Stimulated activated CD4-positive, alpha-beta T cell treated with anti-CD3 and anti-CD28 coated beads, TNF-alpha, amount 100 ng/mL, for 48 hours (primary cell): ENCODE measurements around the gene IL3.
"Not testable (repeated sequence)": the region's sequence is repeated elsewhere in the genome, so short reads cannot be mapped to it uniquely, and the experiment has no call there.

Source experiments
- DNase-seq, 3 donors: peaks; one replicate each; pipeline ENCODE4 v3.0.0-alpha.2; 2020; ENCODE audit warnings: low read depth in 3 of 3

IL3 gene

GRCh38 chr5:132094393-132095076 lies 34.1 kb downstream of the IL3 start:
- no peak for DNase-seq

- no peak for DNase-seq
These were observed 34.6 kb downstream of the IL3 start for GRCh38 chr5:132095077-132095410.

DNA sequence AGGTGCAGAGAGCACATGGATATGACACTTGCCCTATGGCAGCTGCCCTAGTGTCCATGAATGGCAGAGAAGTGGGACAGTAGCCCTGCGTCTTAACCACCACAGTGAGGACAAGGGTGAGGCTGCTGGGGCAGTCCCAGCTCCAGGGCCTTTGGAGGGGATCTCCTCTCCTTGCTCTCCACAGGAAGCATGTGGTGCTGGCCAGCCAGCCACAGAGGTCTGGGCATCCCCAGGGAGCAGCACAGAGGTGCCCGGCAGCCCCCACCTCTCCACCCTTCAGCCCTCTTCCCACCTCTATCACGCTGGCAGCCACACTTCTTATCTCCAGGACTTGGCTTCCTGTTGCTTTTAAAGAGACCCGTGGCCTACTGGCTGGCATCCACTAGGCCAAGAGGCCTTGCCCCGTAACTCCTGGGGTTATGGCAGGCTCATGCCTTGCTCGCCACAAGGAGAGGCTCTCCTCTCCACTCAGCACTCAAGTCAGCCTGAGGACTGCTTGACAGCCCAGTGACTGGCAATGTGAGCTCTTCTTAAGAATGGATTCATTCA lies 35.0 kb downstream of the IL3 start:
- no peak for DNase-seq

DNA sequence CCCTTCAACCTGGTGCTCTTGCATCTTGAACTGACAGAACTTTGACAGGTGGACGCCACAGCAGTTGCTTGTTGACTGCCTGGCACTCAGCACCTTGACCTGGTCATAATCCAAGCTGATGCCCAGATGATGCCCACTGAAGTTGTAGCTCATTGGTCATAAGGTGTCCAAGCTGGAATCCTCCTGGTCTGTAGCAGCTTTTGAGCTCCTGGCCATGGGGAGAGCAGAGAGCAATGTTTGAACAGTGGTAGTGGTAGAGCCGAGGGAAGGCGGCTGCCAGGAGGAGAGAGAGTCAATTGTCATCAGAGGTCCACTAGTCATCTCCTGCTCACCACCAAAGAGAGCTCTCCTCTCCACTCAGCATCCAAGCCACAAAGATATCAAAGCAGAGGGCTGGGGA lies 36.4 kb downstream of the IL3 start:
- DNase-seq = no peak

DNA sequence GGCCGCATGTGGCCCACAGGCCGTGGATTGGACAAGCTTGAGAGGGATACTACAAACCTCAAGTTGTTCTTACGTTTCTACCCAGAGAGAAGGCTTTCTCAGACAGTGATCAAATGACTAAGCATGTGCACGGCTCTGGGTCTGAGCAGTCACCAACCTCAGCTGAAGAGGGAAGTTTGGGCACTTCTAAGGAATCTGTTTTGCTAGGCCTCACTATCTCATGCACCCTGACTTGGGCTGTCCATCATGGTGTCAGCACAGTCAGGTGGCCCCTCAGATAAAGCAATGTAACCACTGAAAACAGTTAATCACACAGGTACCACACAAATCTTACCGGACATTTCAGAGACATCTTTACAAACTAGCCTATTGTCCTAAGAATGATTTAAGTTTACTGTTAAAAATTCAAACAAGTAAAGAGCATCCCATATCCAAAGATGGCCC lies 37.7 kb downstream of the IL3 start:
- DNase-seq = peak in 1 of 3 donors; percentile 47

- DNase-seq = no peak
These were observed 38.2 kb downstream of the IL3 start for GRCh38 chr5:132098621-132099020.

DNA sequence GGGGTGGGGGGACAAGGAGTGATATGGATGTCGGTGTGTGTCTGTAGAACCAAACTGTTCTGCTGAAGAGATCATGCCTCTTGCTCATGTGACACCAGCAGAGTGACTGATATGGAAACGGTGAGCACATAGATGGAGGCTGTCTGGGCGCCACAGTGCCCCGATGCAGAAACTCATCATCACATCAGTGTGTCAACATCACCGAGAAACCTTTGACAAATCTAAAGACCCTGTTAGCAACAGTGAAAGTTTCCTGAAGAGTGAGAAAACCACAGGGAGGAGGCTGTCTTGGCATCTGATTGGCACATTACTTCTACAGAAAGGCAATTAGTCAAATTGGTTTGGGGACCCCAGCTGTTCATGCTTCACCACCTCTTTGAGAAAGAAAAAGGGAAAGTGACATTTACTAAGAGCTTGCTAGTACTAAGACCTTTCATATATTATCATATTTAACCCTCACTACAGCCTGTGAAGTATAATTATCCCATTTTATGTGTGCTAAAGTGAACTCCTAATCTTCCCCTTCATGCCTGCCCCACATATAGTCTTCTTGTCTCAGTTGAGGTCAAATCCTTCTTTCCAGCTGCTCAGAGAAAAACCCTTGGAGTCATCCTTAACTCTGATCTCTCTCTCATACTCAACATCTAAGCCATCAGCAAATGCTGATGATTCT lies 38.8 kb downstream of the IL3 start:
- peak in 2 of 3 donors; percentile 63 to 82 for DNase-seq

DNA sequence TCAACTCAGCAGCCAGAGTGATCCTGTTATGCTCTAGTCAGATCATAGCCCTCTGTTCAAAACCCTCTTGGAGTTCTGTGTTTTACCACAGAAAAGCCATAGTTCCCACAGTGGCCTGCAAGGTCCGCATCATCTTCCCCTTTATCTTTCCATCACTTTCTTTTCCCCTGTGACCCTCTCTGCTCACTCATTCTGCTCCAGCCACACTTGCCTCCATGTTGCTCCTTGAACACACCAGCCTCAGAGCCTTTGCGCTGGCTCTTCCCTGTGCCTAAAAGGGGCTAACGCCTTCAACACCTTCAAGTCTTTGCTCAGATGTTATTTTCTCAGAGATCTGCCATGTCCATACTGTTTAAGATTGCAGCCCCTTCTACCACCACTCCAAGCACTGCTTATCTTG lies 39.5 kb downstream of the IL3 start:
- DNase-seq = no peak

GRCh38 chr5:132100672-132101261 lies 40.3 kb downstream of the IL3 start:
- DNase-seq = peak in 1 of 3 donors; percentile 55

DNA sequence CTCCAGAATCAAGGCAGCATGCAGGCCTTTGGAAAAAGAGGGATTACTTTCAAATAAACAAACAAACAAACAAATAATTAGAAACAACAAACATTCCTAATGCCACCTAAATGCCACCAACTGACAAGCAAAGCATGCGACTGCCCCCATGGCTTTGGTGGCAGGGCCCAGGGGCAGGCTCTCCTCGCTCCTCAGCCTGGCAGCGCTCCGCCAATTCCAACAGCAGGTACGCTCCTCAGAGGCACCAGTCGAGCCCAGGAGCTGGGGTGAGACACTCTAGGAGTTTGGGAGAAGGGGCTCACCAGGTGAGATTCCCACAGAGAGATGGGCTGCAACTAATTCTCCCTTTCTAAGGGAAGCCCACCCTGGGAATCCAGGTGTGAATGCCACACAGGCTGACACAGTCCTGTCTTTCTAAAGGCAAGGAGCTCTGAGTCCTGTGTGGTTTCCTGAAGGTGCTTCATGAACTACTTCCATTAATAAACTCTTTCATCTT lies 41.0 kb downstream of the IL3 start:
- DNase-seq = no peak

DNA sequence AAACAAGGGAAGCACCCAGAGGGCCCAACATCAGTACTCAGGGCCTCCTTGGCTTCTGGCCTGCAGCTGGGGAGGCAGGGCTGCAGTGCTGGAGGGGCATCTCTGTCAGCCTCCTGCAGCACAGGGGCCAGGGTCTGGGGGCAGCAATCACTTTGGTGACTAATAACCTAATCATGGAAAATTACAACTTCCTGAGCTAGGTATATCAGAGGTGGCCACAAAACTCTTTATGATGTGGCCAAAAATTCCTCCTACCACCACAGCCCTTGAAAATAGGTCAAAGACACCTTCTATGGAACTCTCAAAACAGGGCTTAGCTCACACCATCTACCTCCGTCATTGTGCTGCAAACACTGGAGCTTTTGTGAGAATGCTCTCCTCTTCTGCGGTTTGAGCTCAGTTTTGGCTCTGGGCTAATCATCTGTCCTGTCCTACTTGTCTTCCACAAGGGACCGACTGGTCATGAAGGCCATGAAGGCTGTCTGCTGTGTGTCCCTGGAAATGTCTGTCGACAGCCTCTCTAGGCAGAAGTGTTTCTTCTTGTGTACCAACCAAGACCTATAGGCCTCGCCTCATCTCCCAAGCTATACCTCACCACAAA lies 41.7 kb downstream of the IL3 start:
- DNase-seq = no peak

GRCh38 chr5:132102944-132103331 lies 42.5 kb downstream of the IL3 start:
- DNase-seq = no peak

DNA sequence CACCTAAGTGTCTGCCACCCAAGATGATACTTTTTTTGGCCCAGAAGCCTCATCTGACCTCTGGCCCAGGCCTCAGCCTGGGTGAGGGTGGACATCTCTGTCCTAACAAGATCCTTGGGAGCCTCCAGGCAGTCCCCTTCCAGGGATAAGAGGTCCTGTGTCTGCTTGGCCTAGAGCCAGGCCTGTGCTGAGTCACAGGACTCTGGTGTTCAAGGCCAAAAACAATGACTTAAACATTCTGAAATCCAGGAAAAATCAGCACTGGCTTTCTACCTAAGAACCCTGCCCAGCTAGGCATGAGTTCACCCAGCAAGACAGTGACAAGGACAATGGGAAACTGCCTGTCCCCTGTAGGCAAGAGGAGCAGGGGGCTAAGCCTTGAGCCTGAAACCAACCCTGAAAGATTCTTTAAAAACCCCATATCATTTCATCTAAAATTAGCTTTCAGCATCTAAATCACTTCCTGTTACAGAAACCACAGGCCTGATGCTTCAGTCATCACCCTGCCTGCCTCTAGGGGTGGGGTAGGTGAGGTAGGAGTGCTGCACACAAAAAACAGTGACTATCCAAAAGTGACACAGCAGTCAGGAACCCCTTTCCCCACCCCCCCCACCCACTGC lies 43.0 kb downstream of the IL3 start:
- peak in 2 of 3 donors; percentile 55 to 74 for DNase-seq

DNA sequence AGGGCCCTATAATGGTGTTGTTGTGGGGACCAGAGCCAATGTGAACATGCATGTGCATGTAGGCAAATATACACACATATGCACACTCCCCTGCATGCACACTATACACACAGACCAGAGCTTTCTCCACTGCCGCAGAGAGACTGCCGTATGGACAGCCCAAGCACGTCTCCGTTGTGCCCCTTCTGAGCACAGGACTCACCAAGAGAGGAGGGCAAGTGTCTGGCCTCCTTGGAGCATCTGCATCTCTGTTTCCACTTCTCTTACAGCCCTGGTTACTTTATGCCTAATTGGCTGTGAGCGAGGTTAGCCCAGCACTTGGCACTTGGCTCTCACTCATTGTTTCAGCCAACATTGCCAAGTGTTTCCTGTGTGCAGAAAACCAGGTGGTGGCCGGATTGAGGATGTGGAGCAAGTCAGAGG lies 43.5 kb downstream of the IL3 start:
- no peak for DNase-seq

DNA sequence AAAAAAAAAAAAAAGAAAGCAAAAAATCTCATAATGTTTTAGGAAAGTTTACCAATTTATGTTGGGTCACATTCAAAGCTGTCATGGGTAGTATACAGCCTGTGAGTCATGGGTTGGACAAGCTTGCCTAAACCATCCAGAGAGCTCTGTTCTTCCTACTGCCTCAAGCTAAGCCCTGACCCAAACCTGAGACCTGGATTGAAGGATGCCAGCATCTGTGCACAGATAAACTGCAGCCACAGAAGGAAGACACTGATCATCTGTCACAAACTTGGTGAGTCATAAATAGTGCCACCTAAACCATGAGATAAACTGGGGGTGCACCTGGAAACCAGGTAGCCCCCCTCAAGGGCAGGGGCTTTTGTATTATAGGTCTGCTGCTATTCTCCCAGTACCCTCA lies 44.1 kb downstream of the IL3 start:
- DNase-seq = no peak

DNA sequence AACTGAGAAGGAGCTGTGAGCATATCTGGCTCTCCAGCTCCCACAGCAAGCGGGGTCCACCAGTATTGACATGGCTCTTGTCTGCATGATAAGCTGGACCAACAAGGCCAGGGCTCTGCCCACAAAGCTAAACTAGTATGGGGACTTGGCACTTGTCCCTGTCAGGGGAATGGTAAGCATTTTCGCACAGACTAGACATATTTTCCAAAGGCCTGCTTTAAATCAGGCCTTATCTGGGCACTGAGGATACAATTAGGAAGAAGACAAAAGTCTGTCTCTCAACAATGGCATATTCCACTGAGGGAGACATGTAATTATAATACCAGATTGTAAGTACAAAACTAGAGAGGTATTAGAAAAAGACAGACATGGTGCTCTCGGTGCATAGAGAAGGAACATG lies 45.2 kb downstream of the IL3 start:
- DNase-seq = no peak

GRCh38 chr5:132108495-132108894 lies 48.0 kb downstream of the IL3 start:
- not testable (repeated sequence) for DNase-seq

- DNase-seq = not testable (repeated sequence)
These were observed 48.5 kb downstream of the IL3 start for GRCh38 chr5:132108957-132109356.

DNA sequence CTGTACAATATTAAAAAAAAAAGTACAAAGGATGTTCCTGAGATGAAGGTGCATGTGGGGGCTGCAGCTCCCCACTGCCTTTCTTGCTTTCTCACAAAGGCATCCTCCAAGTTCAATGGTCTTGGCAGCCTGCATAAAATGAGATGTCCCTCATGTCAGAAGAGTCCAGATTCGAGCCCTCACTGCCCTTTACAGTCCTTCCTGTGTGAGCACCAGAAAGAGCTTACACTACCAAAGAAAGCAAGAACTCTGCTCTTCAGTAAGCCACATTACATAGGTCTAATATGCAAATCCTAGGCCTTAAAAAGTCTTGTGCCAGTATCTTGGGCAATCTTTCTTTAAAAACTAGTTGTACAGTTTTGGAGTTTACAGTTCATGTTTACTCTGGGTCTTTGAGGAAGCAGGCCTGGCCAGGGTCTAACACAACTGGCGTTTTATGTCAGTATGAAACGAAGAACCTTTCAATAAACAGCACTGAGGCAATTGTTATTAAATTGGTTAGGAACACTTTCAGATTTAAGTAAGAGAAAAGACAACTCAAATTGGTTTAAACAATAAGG lies 49.1 kb downstream of the IL3 start:
- no peak for DNase-seq

DNA sequence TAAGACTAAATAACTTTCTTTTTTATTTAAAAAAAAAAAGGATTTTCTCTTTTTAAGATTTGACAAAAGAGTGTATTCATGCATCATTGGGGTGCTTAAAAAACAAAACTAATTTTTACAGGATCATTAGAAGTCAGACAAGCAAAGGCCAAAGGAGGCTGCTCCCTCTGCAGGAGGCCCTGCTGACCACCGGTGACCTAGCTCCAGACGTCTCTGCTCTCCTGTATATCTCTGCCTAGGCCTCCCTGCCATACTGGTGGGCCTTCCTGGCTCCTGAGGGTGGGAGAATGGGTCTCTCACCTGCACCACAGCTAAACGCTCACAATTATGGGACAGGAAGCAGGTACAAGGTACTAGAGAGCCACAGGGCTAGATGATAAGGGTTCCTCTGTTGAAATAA lies 49.7 kb downstream of the IL3 start:
- DNase-seq = no peak

GRCh38 chr5:132110930-132111329 lies 50.5 kb downstream of the IL3 start:
- no peak for DNase-seq

DNA sequence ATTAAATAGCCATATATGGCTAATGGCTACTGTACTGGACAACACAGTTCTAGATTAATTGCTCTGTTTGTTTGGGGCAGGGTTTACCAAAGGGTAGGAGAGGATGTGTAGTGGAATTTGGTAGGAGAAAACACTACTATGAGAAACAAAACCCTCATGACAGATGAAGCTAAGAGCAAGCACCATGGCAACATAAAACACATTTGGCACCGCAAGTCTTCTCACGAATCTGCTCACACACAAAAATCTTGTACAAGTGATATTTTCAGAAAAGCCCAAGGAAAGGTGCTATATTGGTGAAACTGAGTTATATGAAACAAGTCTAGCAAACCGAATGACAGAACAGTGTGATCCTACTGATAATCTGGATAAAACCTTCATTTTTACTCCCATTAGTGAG lies 51.7 kb downstream of the IL3 start:
- DNase-seq = no peak
